PC-9 (cell line): ENCODE data around the gene BTNL9. TPM values are rescaled to one million over a fixed set of nuclear protein-coding genes. Genes with fewer than 3 reads are reported as not detected.

ENCODE experiments used
- BruUV-seq: library from RNA; stranded (reverse); fragments of 400-500 nt; replicated peaks from 2 replicates; lab custom pipeline; 2021; lab: Mats Ljungman, UMichigan
- CTCF ChIA-PET: fragments of 300-600 bp; sonication (Branson Sonifier 250); formaldehyde crosslinking; loops from one replicate; lab custom pipeline; 2022; ENCODE audit warnings: antibody characterized with exemption; lab: Charles Lee
- POLR2A ChIA-PET: fragments of 300-600 bp; sonication (Branson Sonifier 250); formaldehyde crosslinking; loops from one replicate; lab custom pipeline; 2022; ENCODE audit warnings: antibody characterized with exemption; ENCODE audit not compliant: unreplicated experiment; lab: Charles Lee
- DNase-seq, 2 experiments: peaks; one replicate each; pipeline versions ENCODE4 v3.0.0 to v3.0.0-alpha.2; 2015 to 2022; ENCODE audit warnings: mixed read lengths in 1 of 2
- H2AFZ ChIP-seq: fragments of 200-600 bp; sonication (generic); 2 replicates; pipeline ENCODE4 v1.8.1; 2017; ENCODE audit warnings: antibody characterized with exemption
- H3F3A ChIP-seq: fragments of 200-600 bp; sonication (generic); 2 replicates; pipeline ENCODE4 v1.8.1; 2017; ENCODE audit warnings: antibody characterized with exemption, mild to moderate bottlenecking, low read depth; ENCODE audit not compliant: insufficient read depth
- H3K27ac ChIP-seq: fragments of 200-600 bp; sonication (generic); 2 replicates; pipeline ENCODE4 v1.6.1; 2016; ENCODE audit warnings: mixed run types
- H3K27me3 ChIP-seq: fragments of 200-600 bp; sonication (generic); 2 replicates; pipeline ENCODE4 v1.6.1; 2016; ENCODE audit warnings: low read depth, mixed run types; ENCODE audit not compliant: insufficient read depth
- H3K36me3 ChIP-seq: fragments of 200-600 bp; sonication (generic); 2 replicates; pipeline ENCODE4 v1.6.1; 2016; ENCODE audit warnings: low read depth, mixed run types
- H3K4me1 ChIP-seq: fragments of 200-600 bp; sonication (generic); replicated peaks from 2 replicates; pipeline ENCODE4 v1.6.1; 2016; ENCODE audit warnings: mixed run types; ENCODE audit not compliant: insufficient read depth
- H3K4me2 ChIP-seq: fragments of 200-600 bp; sonication (generic); 2 replicates; pipeline ENCODE4 v1.6.1; 2017; ENCODE audit warnings: mixed run types
- H3K4me3 ChIP-seq: fragments of 200-600 bp; sonication (generic); 2 replicates; pipeline ENCODE4 v1.6.1; 2016; ENCODE audit warnings: mixed run types
- H3K79me2 ChIP-seq: fragments of 200-600 bp; sonication (generic); 2 replicates; pipeline ENCODE4 v1.6.1; 2017; ENCODE audit warnings: low read depth, mixed run types
- H3K9me2 ChIP-seq: fragments of 200-600 bp; sonication (generic); 2 replicates; pipeline ENCODE4 v1.8.1; 2017; ENCODE audit warnings: mild to moderate bottlenecking; ENCODE audit not compliant: insufficient read depth
- H3K9me3 ChIP-seq: fragments of 200-600 bp; sonication (generic); 2 replicates; pipeline ENCODE4 v1.8.1; 2016; ENCODE audit warnings: low read depth; ENCODE audit not compliant: insufficient read depth
- H4K20me1 ChIP-seq: fragments of 200-600 bp; sonication (generic); 2 replicates; pipeline ENCODE4 v1.8.1; 2017; ENCODE audit not compliant: insufficient read depth
- EZH2 ChIP-seq: fragments of 200-600 bp; sonication (generic); IDR thresholded peaks from 2 replicates; pipeline ENCODE4 v1.8.0; 2017; ENCODE audit warnings: antibody characterized with exemption, low read depth
- intact Hi-C: fragments of 100-400 bp; cut with micrococcal nuclease; formaldehyde crosslinking; loops from one replicate; pipeline ENCODE4 v1.10.0; 2022; ENCODE audit not compliant: unreplicated experiment
- total RNA-seq: library from RNA; stranded (reverse); gene quantifications from 2 replicates; pipeline ENCODE4 v1.2.3, GENCODE V29; 2021
- TF ChIP-seq, protein P1 (sequence below): fragments of 200-600 bp; sonication (generic); conservative IDR thresholded peaks from 2 replicates; pipeline ENCODE4 v1.6.1; 2017; ENCODE audit warnings: mixed run types, antibody characterized with exemption, mild to moderate bottlenecking, moderate library complexity

Gene BTNL9
- total RNA-seq, 1 experiment from 2014 or later = not detected

DNA sequence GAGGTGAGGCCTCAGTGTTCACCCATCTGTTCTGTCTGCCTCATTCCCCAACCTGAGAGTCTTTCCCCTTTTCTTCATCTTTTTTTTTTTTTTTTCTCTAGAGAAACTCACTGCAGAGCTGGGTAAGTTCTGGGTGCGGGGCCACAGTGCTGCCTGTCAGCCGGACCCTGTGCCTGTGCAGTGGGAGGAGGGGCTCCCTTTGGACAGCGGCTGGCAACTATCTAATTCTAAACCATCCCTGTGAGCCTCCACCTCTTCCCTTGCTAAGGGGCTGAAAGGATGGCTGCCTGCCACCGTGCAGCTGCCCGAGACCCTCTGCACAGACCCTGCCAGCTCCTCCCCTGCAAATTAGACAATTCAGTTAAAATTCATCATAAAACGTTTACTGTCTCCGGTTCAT is 14.1 kb downstream of the BTNL9 start:
- intact Hi-C loops = no loop called here
- H3K4me3 ChIP-seq = no peak overlapping the region
- H2AFZ ChIP-seq = no peak overlapping the region
- H3K27me3 ChIP-seq = peaks cover 82% of the 10 kb centered on the region
- no peaks in the 10 kb centered on the region for H3K9me3 ChIP-seq
- no peaks in the 10 kb centered on the region for H3K79me2 ChIP-seq
- no peaks in the 10 kb centered on the region for H4K20me1 ChIP-seq
- no peak overlapping the region for H3K27ac ChIP-seq
- H3K36me3 ChIP-seq = no peaks in the 10 kb centered on the region
- CTCF ChIA-PET = no interaction called here
- no peaks in the 10 kb centered on the region for H3K4me1 ChIP-seq
- TF ChIP-seq, protein P1, sequence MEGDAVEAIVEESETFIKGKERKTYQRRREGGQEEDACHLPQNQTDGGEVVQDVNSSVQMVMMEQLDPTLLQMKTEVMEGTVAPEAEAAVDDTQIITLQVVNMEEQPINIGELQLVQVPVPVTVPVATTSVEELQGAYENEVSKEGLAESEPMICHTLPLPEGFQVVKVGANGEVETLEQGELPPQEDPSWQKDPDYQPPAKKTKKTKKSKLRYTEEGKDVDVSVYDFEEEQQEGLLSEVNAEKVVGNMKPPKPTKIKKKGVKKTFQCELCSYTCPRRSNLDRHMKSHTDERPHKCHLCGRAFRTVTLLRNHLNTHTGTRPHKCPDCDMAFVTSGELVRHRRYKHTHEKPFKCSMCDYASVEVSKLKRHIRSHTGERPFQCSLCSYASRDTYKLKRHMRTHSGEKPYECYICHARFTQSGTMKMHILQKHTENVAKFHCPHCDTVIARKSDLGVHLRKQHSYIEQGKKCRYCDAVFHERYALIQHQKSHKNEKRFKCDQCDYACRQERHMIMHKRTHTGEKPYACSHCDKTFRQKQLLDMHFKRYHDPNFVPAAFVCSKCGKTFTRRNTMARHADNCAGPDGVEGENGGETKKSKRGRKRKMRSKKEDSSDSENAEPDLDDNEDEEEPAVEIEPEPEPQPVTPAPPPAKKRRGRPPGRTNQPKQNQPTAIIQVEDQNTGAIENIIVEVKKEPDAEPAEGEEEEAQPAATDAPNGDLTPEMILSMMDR = no peak
- TF ChIP-seq EZH2 = no peak
- H3F3A ChIP-seq = no peaks in the 10 kb centered on the region
- POLR2A ChIA-PET = no interaction called here
- H3K9me2 ChIP-seq = no peaks in the 10 kb centered on the region
- no peak for DNase-seq
- no peak overlapping the region for H3K4me2 ChIP-seq
- BruUV-seq = no TSS peak

GRCh38 chr5:181054871-181055459 is 14.9 kb downstream of the BTNL9 start:
- DNase-seq = no peak
- TF ChIP-seq, protein P1 = no peak
- no peak for TF ChIP-seq EZH2
- Histone ChIP-seq H3K4me2 (no peak overlapping the region), H3K79me2 (no peaks in the 10 kb centered on the region), H3K27ac (no peak overlapping the region), H4K20me1 (no peaks in the 10 kb centered on the region), H3K36me3 (no peaks in the 10 kb centered on the region), H3K9me2 (no peaks in the 10 kb centered on the region), H3K27me3 (peaks cover 79% of the 10 kb centered on the region), H2AFZ (no peak overlapping the region), H3F3A (no peaks in the 10 kb centered on the region), H3K4me3 (no peak overlapping the region), H3K4me1 (no peaks in the 10 kb centered on the region), H3K9me3 (no peaks in the 10 kb centered on the region)
- POLR2A ChIA-PET = no interaction called here
- CTCF ChIA-PET = no interaction called here
- no TSS peak for BruUV-seq
- intact Hi-C loops = no loop called here

- no peaks in the 10 kb centered on the region for H3K9me2 ChIP-seq
- POLR2A ChIA-PET = no interaction called here
- peaks cover 80% of the 10 kb centered on the region for H3K27me3 ChIP-seq
- no peak overlapping the region for H2AFZ ChIP-seq
- H3K4me1 ChIP-seq = no peaks in the 10 kb centered on the region
- intact Hi-C loops = no loop called here
- CTCF ChIA-PET = no interaction called here
- H3K4me2 ChIP-seq = no peak overlapping the region
- TF ChIP-seq EZH2 = no peak
- TF ChIP-seq, protein P1 = no peak
- no peaks in the 10 kb centered on the region for H3K9me3 ChIP-seq
- no TSS peak for BruUV-seq
- H4K20me1 ChIP-seq = no peaks in the 10 kb centered on the region
- no peaks in the 10 kb centered on the region for H3K36me3 ChIP-seq
- H3F3A ChIP-seq = no peaks in the 10 kb centered on the region
- no peaks in the 10 kb centered on the region for H3K79me2 ChIP-seq
- no peak overlapping the region for H3K27ac ChIP-seq
- H3K4me3 ChIP-seq = no peak overlapping the region
- no peak for DNase-seq
Observed at GRCh38 chr5:181056431-181056830, 16.4 kb downstream of the BTNL9 start.
